Ovary (tissue), 3 donors: Measurements from ENCODE around the gene SPRED3.

Experiments used
- POLR2A ChIP-seq: fragments of 450-650 bp; IDR thresholded peaks from one replicate; pipeline ENCODE4 v1.6.1; 2017; ENCODE audit warnings: antibody characterized with exemption, mild to moderate bottlenecking, moderate library complexity
- TF ChIP-seq, protein P1 (sequence below), 3 donors: fragments of 450-650 bp in 2 of 3; fragments of 200-600 bp in 1 of 3; IDR thresholded peaks; one replicate each; pipeline versions ENCODE4 v1.5.1 to v1.8.0; 2016 to 2022; ENCODE audit warnings: antibody characterized with exemption in 3 of 3, mild to moderate bottlenecking in 1 of 3
- donor health status: DM: no; HTN: no; CAD: no.

DNA sequence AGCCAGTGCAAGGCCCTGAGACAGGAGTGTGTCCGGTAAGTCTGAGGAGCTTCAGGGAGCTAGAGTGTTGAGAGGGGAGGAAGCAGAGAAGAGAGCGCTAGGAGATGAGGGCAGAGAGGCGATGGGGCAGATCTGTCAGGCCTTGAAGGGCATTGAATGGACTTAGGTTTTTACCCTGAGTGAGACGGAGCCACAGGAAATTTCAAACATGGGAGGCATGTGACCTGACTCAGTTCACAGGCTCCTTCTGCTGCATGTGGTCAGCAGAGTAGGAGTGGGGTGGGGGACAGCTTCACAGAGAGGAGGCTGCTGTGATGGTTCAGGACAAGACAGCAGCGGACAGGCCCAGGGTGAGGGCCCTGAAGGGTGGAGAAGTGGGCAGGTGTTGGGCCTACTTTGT lies 11.9 kb downstream of the SPRED3 start:
- no peak for TF ChIP-seq POLR2A
- TF ChIP-seq, protein P1, sequence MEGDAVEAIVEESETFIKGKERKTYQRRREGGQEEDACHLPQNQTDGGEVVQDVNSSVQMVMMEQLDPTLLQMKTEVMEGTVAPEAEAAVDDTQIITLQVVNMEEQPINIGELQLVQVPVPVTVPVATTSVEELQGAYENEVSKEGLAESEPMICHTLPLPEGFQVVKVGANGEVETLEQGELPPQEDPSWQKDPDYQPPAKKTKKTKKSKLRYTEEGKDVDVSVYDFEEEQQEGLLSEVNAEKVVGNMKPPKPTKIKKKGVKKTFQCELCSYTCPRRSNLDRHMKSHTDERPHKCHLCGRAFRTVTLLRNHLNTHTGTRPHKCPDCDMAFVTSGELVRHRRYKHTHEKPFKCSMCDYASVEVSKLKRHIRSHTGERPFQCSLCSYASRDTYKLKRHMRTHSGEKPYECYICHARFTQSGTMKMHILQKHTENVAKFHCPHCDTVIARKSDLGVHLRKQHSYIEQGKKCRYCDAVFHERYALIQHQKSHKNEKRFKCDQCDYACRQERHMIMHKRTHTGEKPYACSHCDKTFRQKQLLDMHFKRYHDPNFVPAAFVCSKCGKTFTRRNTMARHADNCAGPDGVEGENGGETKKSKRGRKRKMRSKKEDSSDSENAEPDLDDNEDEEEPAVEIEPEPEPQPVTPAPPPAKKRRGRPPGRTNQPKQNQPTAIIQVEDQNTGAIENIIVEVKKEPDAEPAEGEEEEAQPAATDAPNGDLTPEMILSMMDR (IDR thresholded peaks at IDR 0.05): no peak
